ENCODE results near the gene PRKAR2A. TPM values are rescaled to one million over a fixed set of nuclear protein-coding genes. Genes with fewer than 3 reads are reported as not detected.
"Not testable (repeated sequence)": the region's sequence is repeated elsewhere in the genome, so short reads cannot be mapped to it uniquely, and the experiment has no call there.

PRKAR2A gene
- total and polyA plus RNA-seq, 8 donors, result 4.2 to 33.9 (median 22.3) TPM

DNA sequence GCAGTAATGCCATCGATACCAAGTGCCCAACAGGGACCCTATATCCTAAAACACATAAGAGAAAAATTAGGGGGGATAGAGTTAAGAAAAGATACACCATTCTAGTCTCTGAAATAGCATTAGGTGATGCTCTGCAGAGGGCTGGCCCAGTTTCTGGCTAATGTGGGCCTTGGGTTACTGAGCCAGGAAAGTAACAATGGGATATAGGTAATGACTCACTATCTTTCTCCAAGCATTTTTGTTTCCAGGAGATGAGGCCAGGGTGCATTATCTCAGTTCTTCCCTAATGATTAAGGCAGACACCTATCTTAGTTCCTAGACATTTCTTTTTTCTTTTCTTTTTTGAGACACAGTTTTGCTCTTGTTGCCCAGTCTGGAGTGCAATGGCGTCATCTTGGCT, 50.0 kb downstream of the PRKAR2A start:
- Histone ChIP-seq H3K9me3 (no peaks in the 10 kb centered on the region), H3K4me3 (no peak overlapping the region), H3K27me3 (no peaks in the 10 kb centered on the region), H3K27ac (no peak overlapping the region), H3K4me1 (peaks cover 0 to 7% (median 6%) of the 10 kb centered on the region in 3 donors), H3K36me3 (no peaks in the 10 kb centered on the region)
- FAIRE-seq (no peak), DNase-seq (no peak), ATAC-seq (no peak)
- 98% methylated on average over 2 of the region's 2 CpGs for WGBS, 2 donors
- TF ChIP-seq, protein P1, sequence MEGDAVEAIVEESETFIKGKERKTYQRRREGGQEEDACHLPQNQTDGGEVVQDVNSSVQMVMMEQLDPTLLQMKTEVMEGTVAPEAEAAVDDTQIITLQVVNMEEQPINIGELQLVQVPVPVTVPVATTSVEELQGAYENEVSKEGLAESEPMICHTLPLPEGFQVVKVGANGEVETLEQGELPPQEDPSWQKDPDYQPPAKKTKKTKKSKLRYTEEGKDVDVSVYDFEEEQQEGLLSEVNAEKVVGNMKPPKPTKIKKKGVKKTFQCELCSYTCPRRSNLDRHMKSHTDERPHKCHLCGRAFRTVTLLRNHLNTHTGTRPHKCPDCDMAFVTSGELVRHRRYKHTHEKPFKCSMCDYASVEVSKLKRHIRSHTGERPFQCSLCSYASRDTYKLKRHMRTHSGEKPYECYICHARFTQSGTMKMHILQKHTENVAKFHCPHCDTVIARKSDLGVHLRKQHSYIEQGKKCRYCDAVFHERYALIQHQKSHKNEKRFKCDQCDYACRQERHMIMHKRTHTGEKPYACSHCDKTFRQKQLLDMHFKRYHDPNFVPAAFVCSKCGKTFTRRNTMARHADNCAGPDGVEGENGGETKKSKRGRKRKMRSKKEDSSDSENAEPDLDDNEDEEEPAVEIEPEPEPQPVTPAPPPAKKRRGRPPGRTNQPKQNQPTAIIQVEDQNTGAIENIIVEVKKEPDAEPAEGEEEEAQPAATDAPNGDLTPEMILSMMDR (IDR thresholded peaks at IDR 0.05), result no peak
- intact Hi-C loops (cut with DNase I), result no loop called here

DNA sequence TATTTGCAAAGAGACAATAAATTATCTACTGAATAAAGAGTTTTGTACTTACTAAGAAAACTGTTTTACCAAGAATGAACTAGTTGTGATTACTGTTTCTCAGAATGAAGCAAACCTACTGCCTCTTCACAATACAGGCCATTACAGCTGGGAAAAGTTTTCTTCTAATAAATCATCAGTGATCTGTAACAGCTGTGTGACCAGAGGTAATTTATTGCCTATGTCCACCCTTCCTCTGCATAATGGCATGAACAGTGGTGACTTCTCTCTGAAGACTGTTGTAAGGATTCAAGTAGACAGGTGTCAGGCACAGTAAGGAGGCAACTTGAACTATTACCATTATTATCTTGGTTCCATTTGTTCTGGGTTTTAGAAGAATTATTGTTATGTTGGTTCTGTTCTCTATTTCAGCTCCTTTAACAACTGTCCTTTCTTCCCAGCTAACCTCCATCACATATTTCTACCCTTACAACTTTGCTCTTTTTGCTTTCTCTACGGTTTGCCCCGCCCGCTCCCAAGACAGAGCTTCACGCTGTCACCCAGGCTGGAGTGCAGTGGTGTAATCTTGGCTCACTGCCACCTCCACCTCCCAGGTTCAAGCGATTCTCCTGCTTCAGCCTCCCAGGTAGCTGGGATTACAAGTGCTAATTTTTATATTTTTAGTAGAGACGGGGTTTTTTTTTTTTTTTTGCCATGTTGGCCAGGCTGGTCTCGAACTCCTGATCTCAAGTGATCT, 51.5 kb downstream of the PRKAR2A start:
- WGBS, 2 donors, result 84 to 85% methylated on average over 7 of the region's 7 CpGs
- intact Hi-C loops (cut with DNase I), result no loop called here
- DNase-seq (no peak), FAIRE-seq (no peak), ATAC-seq (no peak)
- no peaks in the 10 kb centered on the region for H3K9me3 ChIP-seq
- H3K4me3 ChIP-seq, result no peak overlapping the region
- peaks cover 0 to 7% (median 6%) of the 10 kb centered on the region in 3 donors for H3K4me1 ChIP-seq
- no peaks in the 10 kb centered on the region for H3K36me3 ChIP-seq
- H3K27me3 ChIP-seq, result no peaks in the 10 kb centered on the region
- H3K27ac ChIP-seq, result no peak overlapping the region
- TF ChIP-seq, protein P1 (IDR thresholded peaks at IDR 0.05), result no peak

DNA sequence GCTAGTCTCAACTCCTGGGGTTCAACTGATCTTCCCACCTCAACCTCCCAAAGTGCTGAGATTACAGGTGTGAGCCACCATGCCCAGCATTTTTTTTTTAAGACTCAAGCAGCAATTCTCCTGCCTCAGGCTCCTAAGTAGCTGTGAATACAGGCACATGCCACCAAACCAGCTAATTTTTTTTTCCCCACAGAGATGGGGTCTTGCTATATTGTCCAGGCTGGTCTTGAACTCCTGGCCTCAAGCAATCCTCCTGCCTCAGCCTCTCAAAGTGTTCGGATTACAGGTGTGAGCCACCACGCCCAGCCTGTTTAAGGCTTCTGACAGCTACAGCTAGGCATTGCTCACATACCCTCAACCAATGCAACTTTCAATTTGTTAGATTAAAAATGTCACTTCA, 54.2 kb downstream of the PRKAR2A start:
- ATAC-seq; intact Hi-C loops (cut with DNase I); H3K27ac ChIP-seq; H3K27me3 ChIP-seq; H3K9me3 ChIP-seq; H3K36me3 ChIP-seq; DNase-seq; FAIRE-seq; H3K4me1 ChIP-seq; H3K4me3 ChIP-seq: not testable (repeated sequence)
- WGBS, 2 donors, result 97 to 100% methylated on average over 2 of the region's 2 CpGs

DNA sequence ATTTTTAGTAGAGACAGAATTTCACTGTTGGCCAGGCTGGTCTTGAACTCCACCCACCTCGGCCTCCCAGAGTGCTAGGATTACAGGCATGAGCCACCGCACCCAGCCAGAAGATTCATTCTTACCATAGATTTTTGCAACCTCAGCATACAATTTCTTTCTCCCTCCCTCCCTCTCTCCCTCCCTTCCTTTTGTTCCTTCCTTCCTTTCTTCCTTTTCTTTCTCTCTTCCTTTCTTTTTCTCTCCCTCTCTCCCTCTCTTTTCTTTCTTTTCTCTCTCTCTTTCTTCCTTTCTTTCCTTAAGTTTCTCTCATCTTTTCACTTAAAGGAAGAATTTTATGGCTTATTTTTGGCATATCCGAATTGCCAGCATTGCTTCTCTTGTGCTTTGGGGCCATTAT, 58.0 kb downstream of the PRKAR2A start:
- WGBS, 2 donors, result 95 to 97% methylated on average over 3 of the region's 3 CpGs
- FAIRE-seq, result no peak

DNA sequence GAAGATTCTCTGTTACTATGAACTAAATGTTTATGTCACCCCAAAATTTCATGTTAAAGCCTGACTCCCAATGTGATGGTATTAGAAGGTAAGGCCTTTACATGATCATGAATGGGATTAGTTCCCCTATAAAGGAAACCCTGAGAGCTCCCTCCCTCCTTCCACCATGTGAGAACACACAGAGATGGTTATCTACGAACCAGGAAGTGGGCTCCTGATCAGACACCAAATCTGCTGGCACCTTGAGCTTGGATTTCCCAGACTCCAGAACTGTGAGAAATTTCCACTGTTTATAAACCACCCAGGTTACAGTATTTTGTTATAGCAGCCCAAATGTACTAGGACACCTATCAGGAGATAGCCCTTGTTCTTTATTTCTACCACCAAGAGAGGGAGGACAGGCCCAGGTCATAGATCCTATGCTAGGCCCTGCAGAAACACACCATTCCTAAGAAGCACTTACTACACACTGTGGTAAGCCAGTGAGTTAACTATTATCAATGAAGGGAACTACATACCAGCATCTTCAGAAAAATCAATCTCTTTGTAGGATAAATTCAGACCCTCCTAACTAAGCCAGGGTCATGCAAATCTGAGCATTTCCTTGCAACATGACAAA, 59.0 kb downstream of the PRKAR2A start:
- no peak for FAIRE-seq
- no peak overlapping the region for H3K4me3 ChIP-seq
- ATAC-seq, result no peak
- TF ChIP-seq, protein P1 (IDR thresholded peaks at IDR 0.05), result no peak
- intact Hi-C loops (cut with DNase I), result no loop called here
- no peak for DNase-seq
- H3K27me3 ChIP-seq, result no peaks in the 10 kb centered on the region
- H3K36me3 ChIP-seq, result peaks cover 0 to 8% (median 0%) of the 10 kb centered on the region in 3 donors
- no peaks in the 10 kb centered on the region for H3K9me3 ChIP-seq
- WGBS, 2 donors, result 83 to 91% methylated on average over 1 of the region's 1 CpG
- H3K4me1 ChIP-seq, result no peaks in the 10 kb centered on the region
- H3K27ac ChIP-seq, result no peak overlapping the region

More for the DNA sequence above, 58.0 kb downstream of the PRKAR2A start:
- intact Hi-C loops (cut with DNase I), result no loop called here
- Histone ChIP-seq H3K4me1 (no peaks in the 10 kb centered on the region), H3K27ac (no peak overlapping the region), H3K36me3 (peaks cover 0 to 8% (median 0%) of the 10 kb centered on the region in 3 donors), H3K27me3 (no peaks in the 10 kb centered on the region), H3K4me3 (no peak overlapping the region), H3K9me3 (no peaks in the 10 kb centered on the region)
- TF ChIP-seq, protein P1 (IDR thresholded peaks at IDR 0.05), result no peak
- DNase-seq, result no peak
- ATAC-seq, result no peak

All from pancreas (tissue), 10 donors.